ENCODE results near the gene TTC28.

The TTC28 gene

DNA sequence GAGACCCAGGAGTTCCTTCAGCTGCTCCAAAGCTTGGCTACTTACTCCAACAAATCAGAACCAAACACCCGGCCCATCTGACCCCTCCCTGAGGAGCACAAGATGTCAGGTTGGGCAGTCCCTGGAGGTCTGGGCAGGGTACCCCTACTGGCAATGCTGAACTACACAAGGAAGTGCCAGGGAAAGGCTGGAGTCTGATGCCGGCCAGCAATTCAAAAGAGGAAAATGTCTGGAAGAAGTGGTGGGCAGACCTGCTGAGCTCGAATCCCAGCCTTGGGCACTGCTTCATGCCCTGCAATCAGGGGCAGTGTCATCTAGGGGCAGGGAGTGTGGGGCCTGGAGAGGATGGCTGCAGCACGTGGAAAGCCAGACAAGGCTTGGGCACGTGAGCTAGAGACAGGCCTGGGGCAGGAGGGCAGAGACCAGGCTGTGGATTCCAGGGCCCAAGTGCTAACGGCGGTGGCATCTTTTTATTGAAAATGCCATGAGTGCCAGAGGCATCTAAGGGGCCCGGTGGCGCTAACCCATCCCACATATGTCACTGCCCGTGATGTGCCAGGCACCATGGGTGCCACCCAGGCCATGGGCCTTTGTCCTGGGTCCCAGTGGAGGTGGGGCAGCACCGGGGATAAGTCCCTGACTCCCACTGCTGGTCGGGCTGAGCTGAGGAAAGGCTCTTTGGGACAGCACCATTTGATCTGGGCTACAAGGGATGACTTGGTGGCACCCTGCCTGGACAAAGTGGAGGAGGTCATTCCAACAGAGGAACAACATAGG is 662.7 kb downstream of the TTC28 start:
- H3K36me3 Mint-ChIP-seq (ENCODE audit: low read depth) = no peaks in the 10 kb centered on the region

DNA sequence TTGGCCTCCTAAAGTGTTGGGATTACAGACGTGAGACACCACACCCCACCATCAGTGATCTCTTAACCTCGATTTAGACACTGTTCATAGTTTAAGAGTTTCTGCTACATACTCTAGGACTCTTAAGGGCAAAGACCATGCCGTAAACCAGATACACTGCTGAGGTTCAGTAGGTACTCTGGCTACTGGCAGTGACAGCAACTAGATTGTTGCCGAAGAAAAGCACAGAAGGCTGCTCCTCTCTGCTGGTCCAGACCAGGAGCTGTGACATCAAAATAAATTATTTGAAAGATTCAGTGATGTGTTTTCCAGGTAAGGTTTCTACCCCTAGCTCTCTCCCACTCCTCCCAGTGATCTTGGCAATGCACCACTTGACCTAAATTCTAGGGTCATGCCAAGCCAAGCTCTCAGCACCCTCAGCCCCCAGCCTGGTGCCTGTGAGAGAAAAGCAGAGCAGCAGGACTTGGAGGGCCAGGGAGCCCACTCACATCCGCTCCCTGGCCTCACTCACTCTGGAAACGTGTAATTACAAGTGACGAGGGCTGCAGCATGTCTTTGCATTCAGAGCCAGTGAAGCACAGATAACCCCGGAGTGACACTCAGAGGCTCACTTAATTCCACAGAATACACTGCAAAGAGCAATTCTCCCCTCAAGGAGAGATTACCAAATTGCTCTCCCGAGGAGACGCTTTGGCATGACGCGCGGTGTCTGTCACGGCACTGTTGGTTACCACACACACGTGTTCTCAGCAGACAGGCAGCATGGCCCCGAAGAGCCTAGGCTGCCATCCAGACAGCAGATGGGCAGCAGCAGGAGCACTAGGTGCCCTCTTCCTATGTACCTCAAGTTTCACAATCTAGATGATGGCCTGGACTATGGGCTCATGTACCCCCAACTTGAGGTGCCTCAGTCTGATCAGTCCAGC is 663.7 kb downstream of the TTC28 start:
- ATAC-seq = no peak
- no peaks in the 10 kb centered on the region for H3K27me3 Mint-ChIP-seq
- H3K9me3 Mint-ChIP-seq = no peaks in the 10 kb centered on the region
- no peak overlapping the region for H3K4me3 Mint-ChIP-seq
- no peaks in the 10 kb centered on the region for H3K4me1 Mint-ChIP-seq
- no peak for DNase-seq
- no peak overlapping the region for H3K27ac Mint-ChIP-seq
- H3K36me3 Mint-ChIP-seq (ENCODE audit: low read depth) = no peaks in the 10 kb centered on the region

More for the DNA sequence above, 662.7 kb downstream of the TTC28 start:
- DNase-seq (no peak), ATAC-seq (no peak)
- H3K4me1 Mint-ChIP-seq = no peaks in the 10 kb centered on the region
- H3K27me3 Mint-ChIP-seq = no peaks in the 10 kb centered on the region
- no peaks in the 10 kb centered on the region for H3K9me3 Mint-ChIP-seq
- no peak overlapping the region for H3K4me3 Mint-ChIP-seq
- H3K27ac Mint-ChIP-seq = no peak overlapping the region

DNA sequence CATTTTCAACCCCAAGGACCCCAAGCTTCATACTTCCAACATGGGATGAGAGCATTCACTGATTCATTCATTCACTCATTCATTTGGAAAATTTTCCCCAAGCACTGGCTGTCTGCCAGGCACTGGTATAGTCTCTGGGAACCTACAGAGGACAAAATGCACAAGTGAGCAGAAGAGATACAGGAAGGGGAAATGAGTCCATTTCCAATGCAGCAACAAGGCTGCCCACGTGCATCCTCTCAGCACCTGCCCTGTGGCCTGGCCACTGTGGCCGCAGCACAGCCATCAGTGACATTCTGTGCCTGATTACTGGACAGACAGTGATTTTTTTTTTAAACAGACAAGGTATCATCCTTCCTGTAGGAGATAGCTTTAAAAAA is 664.6 kb downstream of the TTC28 start:
- Mint-ChIP-seq H3K27me3 (no peaks in the 10 kb centered on the region), H3K4me3 (no peak overlapping the region), H3K4me1 (no peaks in the 10 kb centered on the region), H3K27ac (no peak overlapping the region), H3K9me3 (no peaks in the 10 kb centered on the region), H3K36me3 (ENCODE audit: low read depth) (no peaks in the 10 kb centered on the region)
- DNase-seq (no peak), ATAC-seq (no peak)

DNA sequence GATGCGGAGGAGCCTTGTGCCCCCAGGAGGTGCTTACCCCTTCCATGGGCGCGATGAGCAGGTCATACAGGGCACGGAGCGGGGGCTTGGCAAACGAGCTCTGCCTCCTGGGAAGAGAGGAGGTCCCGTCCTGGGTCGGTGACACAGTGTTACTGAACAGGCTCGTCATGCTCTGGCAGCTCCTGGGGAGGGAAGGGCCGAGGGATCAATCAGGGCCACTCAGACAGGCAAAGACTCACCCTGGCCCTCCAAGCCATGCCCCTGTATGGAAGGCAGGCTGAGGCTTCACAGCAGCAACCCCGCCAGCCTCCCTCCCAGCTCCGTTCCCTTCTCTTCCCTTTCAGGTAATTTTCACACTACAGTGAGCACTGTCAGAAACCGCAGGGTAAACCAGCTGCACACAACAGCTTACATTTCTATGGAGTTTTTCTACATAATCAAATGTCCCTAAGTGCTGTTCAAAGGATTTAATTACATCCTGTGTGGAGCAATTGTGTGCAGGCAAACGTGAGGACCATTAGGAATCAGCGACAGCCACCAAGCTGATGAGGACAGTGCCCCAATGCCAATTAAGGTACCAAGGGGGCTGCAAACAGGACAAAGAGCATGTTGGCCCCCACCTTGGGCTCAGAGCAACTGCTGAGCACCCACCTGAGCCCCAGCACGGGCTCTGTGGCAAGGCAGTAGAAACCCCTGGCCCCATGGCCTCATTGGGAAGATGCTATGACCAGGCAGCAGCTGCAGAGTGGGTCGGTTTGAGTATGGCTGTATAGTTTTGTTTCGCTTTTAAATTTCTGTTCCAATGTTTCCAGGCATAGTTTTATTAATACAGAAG is 665.2 kb downstream of the TTC28 start:
- Mint-ChIP-seq H3K4me1 (no peaks in the 10 kb centered on the region), H3K36me3 (ENCODE audit: low read depth) (no peaks in the 10 kb centered on the region), H3K9me3 (no peaks in the 10 kb centered on the region), H3K27me3 (no peaks in the 10 kb centered on the region), H3K4me3 (no peak overlapping the region), H3K27ac (no peak overlapping the region)
- ATAC-seq (no peak), DNase-seq (no peak)

DNA sequence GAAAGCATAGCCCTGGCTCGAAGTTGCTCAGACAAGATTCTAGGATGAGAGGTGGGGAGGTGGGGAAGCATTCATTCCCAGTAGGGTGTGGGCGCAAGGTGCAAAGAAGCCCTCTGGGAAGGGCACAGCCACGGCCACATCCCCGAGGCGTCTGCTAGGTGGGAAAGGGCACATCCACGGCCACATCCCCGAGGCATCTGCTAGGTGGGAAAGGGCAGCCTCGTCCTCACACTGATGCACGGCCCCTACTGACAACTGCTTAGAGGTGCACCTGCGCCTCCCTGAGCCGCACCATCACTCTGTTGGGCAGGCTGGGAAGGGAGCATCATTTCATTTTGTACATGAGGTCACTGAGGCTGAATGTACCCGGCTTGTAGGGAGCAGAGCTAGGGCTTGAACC is 666.0 kb downstream of the TTC28 start:
- Mint-ChIP-seq H3K9me3 (no peaks in the 10 kb centered on the region), H3K4me3 (no peak overlapping the region), H3K36me3 (ENCODE audit: low read depth) (no peaks in the 10 kb centered on the region), H3K4me1 (no peaks in the 10 kb centered on the region), H3K27ac (no peak overlapping the region), H3K27me3 (no peaks in the 10 kb centered on the region)
- ATAC-seq = no peak
- no peak for DNase-seq

DNA sequence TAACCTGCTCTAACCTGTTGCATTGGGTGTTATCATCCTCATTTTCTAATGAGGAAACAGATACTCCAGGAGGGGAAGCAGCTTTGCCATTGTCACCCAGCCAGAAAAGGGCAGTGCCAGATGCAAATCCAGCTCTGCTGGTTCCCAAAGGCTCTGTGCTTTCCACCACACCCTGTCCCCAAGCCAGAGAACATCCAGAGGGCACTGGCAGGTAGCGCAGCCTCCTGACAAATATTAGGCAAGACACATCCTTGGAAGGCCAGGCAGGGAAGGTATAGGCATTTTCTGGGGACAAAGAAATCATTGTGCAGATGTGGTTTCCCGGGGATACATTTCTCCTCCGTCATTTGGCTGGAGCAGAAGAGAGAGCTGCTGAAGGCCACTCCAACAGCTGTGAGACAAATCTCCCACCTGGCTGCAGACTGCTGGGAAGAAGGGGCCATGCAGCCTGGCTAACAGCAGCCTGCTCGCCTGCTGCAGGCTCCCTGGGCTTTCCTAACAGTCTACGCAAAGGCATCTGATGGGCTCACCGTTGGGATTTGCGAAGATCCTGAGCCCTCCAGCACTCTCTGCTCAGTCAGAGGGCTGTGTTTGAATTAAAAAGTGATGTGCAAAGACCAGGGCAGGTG is 666.7 kb downstream of the TTC28 start:
- no peaks in the 10 kb centered on the region for H3K27me3 Mint-ChIP-seq
- ATAC-seq (no peak), DNase-seq (no peak)
- no peaks in the 10 kb centered on the region for H3K36me3 Mint-ChIP-seq (ENCODE audit: low read depth)
- H3K9me3 Mint-ChIP-seq = no peaks in the 10 kb centered on the region
- no peak overlapping the region for H3K4me3 Mint-ChIP-seq
- H3K27ac Mint-ChIP-seq = no peak overlapping the region
- H3K4me1 Mint-ChIP-seq = no peaks in the 10 kb centered on the region

DNA sequence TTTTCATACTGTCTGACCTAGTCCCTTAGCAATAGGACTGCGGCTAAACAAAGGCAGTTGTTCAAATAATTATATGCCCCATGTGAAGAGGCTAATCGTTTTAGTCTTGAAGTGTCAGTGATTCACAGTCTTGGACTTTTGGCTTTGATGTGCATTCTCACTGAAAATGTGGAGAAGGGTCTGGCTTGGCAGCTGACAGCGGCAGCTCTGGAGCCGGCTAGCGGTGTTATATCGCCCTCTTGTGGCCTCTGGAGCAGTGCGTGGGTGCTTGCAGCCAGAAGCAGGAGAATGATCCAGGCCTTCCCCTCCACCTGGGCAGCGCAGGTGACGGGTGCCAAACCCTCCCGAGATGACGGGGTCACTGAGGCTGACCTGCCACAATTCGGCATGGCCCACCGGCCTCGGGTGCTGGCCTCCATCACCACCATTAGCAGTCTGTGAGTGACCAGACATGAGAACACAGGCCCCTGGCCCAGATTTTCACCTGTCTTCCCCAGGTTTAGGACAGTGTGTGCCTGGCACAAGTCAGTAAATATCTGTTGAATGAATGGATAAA is 670.3 kb downstream of the TTC28 start:
- no peaks in the 10 kb centered on the region for H3K4me1 Mint-ChIP-seq
- ATAC-seq = peak; percentile 71
- H3K36me3 Mint-ChIP-seq (ENCODE audit: low read depth) = no peaks in the 10 kb centered on the region
- no peaks in the 10 kb centered on the region for H3K9me3 Mint-ChIP-seq
- H3K4me3 Mint-ChIP-seq = no peak overlapping the region
- H3K27me3 Mint-ChIP-seq = no peaks in the 10 kb centered on the region
- DNase-seq = peak; percentile 81
- no peak overlapping the region for H3K27ac Mint-ChIP-seq

DNA sequence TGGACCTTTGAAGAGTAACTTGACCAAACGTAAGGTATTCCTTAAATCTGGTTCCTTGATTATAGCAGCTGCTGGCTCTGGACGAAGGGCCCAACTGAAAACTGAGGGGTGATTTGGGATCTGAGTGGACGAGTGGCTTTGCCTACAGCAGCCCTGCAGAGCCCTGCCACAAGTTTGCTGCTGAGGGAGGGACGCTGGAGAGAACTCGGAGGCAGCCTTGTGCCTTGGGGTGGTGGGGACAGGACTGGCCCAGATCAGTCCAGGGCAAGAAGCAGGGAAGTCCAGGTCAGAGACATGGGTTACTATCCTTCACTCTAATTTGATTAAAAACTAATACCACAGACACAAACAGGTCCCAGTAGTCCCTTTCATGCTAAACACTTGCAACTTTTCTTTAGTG is 671.0 kb downstream of the TTC28 start:
- Mint-ChIP-seq H3K27ac (no peak overlapping the region), H3K27me3 (no peaks in the 10 kb centered on the region), H3K9me3 (no peaks in the 10 kb centered on the region), H3K4me3 (no peak overlapping the region), H3K4me1 (no peaks in the 10 kb centered on the region), H3K36me3 (ENCODE audit: low read depth) (no peaks in the 10 kb centered on the region)
- DNase-seq (no peak), ATAC-seq (no peak)

DNA sequence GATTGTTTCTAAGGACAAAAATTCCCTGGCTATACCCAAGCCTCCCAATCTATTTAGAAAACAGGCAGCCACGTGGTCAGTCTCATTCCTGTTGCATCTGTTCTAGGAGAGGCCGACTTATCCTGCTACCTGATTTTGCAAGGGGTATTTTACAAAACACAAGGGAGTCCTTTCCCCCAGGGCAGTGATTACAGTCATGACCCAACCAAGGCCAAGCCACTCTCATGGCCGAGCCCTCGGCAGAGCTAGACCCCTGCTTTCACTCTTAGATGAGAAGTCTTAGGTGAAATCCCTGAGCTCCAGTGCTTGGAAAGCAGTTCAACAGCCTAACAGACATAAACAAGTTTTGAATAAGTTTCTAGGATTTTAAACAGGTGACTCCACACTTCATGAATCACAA is 671.6 kb downstream of the TTC28 start:
- Mint-ChIP-seq H3K4me1 (no peaks in the 10 kb centered on the region), H3K27ac (no peak overlapping the region), H3K4me3 (no peak overlapping the region), H3K36me3 (ENCODE audit: low read depth) (no peaks in the 10 kb centered on the region), H3K27me3 (no peaks in the 10 kb centered on the region), H3K9me3 (no peaks in the 10 kb centered on the region)
- no peak for ATAC-seq
- DNase-seq = no peak

DNA sequence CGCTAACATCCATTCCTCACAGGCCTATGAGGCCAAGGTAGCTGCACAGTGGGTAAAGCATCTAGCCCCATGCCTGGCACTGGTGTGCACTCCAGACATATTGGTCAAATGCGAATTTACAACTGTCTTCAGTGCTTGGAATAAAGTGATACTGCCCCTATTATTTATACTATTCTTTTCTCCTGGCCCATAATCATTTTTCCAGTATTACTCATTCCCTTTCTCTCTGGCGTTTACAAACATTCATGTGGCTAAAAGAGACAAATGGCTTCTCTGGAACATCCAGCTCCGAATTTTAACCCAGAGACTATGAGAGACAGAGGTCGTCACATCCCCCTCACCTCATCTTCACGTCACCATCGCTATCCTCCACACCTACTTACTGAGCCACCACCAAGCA is 673.4 kb downstream of the TTC28 start:
- Mint-ChIP-seq H3K4me1 (no peaks in the 10 kb centered on the region), H3K27me3 (no peaks in the 10 kb centered on the region), H3K9me3 (no peaks in the 10 kb centered on the region), H3K36me3 (ENCODE audit: low read depth) (no peaks in the 10 kb centered on the region), H3K4me3 (no peak overlapping the region), H3K27ac (no peak overlapping the region)
- ATAC-seq (no peak), DNase-seq (no peak)

DNA sequence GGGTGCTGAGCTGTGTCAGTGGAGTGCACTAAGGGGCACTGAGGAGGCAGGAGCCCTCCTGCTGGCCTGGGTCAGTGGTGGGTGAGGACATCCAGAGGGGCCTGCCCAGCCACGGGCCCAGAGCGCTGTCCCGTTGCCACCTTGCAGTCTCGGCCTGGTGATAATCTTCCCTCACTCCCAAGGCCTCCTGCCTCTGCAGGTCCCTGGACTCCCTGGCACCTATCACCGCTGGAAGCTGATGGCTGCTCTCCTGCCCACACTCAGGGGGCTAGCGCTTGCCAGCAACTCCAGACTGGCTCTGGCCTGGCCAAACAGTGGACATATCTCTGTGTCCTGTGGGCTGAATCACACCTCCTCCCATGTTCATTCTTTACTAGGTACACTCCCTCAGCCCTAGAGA is 674.1 kb downstream of the TTC28 start:
- ATAC-seq (no peak), DNase-seq (no peak)
- Mint-ChIP-seq H3K27ac (no peak overlapping the region), H3K4me1 (no peaks in the 10 kb centered on the region), H3K4me3 (no peak overlapping the region), H3K36me3 (ENCODE audit: low read depth) (no peaks in the 10 kb centered on the region), H3K27me3 (no peaks in the 10 kb centered on the region), H3K9me3 (no peaks in the 10 kb centered on the region)

DNA sequence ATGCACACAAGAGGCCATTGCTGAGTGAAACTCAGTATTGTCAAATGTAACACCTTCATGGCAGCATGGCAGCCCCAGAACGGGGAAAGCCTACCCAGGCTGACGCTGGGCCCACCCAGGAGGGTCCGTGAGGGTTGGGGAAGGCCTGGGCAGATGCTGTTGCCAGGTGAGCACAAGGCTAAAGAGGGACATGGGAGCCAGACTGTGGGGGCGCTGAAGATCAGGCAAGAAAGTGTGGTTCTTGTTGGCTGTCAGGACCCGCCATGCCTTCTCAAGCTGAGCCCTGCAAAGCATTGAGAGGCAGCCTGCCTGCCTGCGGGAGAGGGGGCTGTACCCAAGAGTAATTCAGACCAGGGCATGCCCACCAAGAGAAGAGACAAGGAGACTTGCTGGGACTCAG is 675.6 kb downstream of the TTC28 start:
- Mint-ChIP-seq H3K27ac (no peak overlapping the region), H3K9me3 (no peaks in the 10 kb centered on the region), H3K36me3 (ENCODE audit: low read depth) (no peaks in the 10 kb centered on the region), H3K4me3 (no peak overlapping the region), H3K27me3 (no peaks in the 10 kb centered on the region), H3K4me1 (no peaks in the 10 kb centered on the region)
- ATAC-seq = no peak
- DNase-seq = no peak

DNA sequence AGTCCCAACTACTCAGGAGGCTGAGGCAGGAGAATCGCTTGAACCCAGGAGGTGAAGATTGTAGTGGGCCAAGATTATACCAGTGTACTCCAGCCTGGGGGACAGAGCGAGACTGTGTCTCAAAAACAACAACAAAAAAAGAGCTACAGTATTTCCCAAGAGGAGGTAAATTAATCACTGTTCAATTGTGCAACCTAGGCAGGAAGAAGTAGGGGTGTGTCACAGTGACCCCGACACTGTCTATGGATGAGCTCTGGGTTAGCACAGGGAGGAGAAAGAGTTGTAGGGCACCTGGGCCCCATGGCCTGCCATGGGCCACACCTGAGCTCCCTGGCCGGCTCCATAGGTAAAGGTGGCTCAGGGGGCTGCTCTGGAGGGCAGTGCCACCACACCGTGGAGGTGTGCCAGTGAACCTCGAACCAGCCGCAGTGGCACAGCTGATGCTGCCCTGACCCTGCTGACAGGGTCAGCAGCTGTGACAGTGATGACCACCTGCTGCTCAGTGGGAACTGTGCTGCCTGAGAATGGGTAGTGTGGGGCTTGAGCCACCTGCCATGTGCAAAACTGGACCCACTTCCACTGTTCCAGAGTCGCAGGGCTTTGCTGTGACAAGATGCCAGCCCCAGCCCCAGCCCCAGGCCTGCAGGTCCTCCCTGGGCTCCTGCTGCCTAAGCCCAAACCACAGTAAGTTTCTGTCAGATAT is 676.6 kb downstream of the TTC28 start:
- no peak for DNase-seq
- Mint-ChIP-seq H3K27ac (no peak overlapping the region), H3K4me3 (no peak overlapping the region), H3K36me3 (ENCODE audit: low read depth) (no peaks in the 10 kb centered on the region), H3K9me3 (no peaks in the 10 kb centered on the region), H3K4me1 (no peaks in the 10 kb centered on the region), H3K27me3 (no peaks in the 10 kb centered on the region)
- ATAC-seq = peak; percentile 16
